Stimulated activated CD8-positive, alpha-beta memory T cell treated with anti-CD3 and anti-CD28 coated beads, Interleukin-12 subunit alpha, Interleukin-12 subunit beta, amount 100 ng/mL, for 4 hours (primary cell): ENCODE data around the gene CEP152.
"Not testable (repeated sequence)": the region's sequence is repeated elsewhere in the genome, so short reads cannot be mapped to it uniquely, and the experiment has no call there.

Experiments used
- DNase-seq: peaks from one replicate; pipeline ENCODE4 v3.0.0-alpha.2; 2020; ENCODE audit warnings: low read depth

Gene CEP152, protein sequence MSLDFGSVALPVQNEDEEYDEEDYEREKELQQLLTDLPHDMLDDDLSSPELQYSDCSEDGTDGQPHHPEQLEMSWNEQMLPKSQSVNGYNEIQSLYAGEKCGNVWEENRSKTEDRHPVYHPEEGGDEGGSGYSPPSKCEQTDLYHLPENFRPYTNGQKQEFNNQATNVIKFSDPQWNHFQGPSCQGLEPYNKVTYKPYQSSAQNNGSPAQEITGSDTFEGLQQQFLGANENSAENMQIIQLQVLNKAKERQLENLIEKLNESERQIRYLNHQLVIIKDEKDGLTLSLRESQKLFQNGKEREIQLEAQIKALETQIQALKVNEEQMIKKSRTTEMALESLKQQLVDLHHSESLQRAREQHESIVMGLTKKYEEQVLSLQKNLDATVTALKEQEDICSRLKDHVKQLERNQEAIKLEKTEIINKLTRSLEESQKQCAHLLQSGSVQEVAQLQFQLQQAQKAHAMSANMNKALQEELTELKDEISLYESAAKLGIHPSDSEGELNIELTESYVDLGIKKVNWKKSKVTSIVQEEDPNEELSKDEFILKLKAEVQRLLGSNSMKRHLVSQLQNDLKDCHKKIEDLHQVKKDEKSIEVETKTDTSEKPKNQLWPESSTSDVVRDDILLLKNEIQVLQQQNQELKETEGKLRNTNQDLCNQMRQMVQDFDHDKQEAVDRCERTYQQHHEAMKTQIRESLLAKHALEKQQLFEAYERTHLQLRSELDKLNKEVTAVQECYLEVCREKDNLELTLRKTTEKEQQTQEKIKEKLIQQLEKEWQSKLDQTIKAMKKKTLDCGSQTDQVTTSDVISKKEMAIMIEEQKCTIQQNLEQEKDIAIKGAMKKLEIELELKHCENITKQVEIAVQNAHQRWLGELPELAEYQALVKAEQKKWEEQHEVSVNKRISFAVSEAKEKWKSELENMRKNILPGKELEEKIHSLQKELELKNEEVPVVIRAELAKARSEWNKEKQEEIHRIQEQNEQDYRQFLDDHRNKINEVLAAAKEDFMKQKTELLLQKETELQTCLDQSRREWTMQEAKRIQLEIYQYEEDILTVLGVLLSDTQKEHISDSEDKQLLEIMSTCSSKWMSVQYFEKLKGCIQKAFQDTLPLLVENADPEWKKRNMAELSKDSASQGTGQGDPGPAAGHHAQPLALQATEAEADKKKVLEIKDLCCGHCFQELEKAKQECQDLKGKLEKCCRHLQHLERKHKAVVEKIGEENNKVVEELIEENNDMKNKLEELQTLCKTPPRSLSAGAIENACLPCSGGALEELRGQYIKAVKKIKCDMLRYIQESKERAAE (N-terminal part only)

DNA sequence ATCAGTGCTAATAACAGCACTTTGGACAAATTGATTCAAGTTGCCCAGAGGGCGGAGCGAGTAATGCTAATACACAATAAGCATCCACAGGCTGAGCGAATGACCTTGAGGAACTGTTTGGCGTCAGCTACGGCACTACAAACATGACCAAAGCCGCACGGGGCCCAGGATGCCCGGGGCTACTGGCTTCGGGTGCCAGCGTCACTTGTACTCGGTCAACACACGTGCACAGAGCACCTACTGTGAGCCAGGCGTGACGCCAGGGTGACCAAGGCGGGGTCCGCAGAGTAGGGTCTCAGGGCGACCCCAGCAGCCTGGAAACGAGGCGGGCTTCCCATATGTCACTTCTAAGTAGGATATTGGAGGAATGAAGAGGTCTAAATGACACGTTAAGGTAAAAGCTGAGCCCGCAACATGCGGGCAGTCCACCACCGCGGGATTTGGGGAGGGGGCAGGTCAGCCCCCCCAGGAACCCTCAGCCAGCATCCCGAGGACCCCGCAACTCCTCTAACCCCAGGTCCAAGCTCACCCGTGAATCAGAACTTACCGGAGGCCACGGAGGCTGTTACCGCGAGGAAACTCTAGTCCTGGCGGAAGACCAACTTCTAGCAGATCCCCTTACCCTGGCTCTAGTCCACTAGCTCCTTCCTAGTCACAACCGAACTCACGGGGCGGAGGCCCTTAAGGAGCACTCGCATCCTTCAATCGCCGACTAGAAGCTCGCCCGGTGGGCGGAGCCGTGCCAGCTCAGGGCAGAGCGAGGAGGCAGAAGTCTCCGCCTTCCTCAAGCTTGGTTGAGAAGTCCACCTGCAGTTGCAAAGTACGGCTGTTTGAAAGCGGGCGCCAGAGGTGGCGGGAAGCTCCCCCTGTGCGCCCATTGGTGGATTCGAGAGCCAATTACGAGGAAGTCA is at the start of gene CEP152:
TSS of gene CEP152 (minus strand) at position 656 of the 911 bp plus-strand sequence. CDS start 5,420 bp downstream, outside the sequence.
- DNase-seq = peak; percentile 94

DNA sequence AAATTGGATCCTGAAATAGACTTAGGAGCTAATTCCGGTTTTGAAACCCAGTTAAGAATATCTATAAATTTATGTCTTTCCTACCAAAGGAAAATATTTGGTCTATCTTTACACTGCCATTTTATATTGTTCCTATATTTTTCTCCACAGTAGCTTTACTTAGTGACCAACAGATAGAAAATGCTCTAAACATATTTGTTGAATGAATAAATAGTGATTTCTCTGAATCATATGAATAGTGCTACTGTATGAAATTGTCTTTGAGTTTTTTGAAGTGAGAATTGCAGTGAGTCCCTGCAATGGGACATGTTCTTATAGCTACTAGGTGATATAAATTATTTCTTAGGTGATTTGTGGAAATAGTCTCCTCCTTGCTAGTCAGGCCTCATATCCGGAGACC is 48.6 kb upstream of the CEP152 start:
- DNase-seq = no peak

DNA sequence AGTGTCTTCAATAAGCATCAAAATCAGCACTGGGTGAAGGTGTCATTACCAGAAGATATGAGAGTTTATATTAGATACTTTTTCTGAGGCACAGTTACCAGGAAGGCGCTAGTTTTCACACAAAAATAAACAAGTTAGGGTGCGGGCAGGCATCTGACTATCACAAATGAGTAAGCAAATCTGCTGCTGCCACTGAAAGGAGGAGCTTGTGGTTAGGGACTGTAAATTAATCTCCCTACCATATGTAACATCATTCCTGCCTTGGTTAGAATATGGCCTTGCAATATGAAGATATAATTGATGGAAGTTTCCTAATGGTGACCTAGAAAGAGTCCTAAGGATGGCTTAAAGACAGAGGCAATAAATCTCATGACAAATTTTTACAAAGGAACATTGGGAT is 47.5 kb upstream of the CEP152 start:
- DNase-seq = no peak

DNA sequence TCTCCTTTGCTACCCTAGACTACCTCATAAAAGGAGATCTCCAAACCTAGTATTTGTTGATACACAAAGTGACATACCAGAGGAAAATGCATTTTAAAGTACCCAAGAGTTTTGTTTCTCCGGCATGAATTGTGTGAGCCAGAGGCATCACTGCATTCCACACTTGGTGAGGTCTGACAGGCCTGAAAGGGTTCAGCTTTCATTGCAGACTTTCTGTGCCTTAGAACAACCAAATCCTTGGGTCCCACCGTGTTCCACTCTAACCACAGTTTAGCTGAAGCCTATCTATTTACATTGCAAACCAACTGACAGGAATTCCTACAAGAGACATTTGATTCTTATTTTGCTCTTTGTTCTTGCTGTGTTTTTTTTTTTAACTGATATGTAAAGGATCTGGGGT is 46.1 kb upstream of the CEP152 start:
- DNase-seq = no peak

DNA sequence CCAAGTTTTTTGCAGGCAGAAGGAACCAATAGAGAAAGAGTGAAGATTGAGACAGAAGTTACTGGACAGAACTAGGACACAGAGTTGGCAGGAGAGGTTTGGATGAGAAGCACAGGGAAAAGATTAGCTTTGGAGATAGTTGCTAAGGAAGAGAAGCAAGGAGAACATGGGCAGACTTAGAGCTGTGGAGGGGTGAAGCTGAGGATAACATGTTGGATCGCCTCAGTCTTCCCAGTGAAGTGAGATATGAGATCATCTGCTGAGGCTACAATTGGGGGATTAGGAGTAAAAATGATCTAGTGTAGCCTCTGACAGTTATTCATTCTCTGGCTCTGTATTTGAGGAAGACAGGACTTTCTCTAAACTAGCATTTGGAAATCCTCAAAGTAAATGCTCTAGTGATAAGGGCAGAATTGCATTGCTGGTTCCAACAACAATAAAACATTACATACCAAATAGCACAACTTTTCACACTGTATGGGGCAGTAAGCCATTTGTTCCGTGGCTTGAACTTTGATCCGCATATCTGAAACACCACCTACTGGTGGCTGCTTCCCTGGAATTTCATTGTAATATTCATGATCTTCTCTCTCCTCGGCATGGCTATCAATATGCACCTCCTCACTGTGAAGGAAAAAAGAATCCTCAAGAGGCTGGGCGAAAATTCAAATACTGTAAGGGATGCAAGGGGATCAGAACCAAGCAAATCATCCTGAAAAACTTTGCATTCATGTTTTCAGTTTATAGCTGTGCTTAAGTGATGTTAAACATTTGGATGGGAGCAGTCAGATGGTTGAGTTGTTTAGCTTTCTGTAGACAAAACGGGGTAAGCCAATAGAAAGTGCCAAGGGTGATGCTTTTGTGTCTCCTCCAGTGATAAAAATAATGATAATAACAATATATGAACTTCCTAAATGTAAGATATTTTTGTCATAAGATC is 44.9 kb upstream of the CEP152 start:
- no peak for DNase-seq

DNA sequence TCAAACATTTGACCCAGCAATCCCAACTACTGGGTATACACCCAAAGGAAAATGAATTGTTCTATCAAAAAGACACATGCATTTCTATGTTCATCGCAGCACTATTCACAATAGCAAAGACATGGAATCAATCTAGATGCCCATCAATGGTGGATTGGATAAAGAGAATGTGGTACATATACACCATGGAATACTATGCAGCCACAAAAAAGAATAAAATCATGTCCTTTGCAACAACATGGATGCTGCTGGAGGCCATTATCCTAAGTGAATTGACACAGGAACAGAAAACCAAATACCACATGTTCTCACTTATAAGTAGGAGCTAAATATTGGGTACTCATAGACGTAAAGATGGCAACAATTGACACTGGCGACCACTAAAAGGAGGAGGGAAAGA is 43.6 kb upstream of the CEP152 start:
- DNase-seq = not testable (repeated sequence)

DNA sequence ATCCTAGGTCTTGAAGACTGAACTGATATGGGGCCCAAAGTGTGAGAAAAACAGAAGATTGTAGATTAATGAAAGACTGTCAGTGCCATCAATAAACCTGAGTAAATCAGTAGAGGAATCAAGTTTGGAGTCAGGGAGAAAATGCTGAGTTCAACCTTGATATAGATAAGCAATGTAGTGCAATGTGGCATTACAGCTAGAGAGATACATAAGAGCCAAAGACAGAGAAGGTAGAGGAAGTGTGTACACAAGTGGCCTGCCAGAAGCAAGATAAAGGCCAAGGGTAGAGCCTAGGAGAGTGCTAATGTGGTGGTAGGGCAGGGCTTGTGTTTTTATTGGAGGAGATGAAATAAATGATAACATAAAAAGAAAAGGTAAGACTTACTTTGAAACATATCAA is 41.1 kb upstream of the CEP152 start:
- no peak for DNase-seq

DNA sequence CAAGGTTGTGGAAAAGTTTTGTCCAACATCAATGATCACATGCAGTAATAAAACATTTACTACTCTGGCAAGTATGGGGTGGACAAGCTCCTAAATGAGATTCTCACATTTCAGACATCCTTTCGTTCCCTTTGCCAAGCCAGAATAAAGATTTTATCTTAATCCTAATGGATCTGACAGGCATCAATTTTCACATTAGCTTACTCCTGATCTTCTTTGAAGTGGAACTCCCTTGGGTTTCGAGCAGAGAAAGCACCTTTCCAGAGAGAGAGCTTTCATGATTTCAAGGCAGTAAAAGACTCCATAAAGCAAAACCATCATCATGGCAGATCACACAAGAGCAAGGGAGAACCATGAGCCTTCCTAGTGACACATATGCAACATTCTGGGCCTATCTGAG is 39.8 kb upstream of the CEP152 start:
- no peak for DNase-seq

DNA sequence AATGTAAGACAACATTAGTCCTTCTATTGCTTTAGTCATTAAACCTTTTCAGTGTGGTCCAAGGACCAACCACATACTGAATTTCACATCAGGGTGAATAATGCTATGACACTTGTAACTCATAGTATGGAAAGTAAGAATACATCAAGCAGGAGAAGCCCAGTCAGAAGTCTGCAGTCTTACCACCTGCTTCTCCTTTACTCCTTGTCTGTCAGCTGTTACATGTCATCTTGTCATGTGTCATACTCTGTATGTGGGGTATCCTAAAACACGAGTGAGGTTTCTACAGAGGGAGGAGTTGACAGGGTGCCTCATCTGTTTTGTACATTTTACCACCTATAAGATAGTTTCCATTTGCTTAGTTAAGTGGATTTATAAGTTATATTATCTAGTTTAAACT is 34.3 kb upstream of the CEP152 start:
- no peak for DNase-seq

DNA sequence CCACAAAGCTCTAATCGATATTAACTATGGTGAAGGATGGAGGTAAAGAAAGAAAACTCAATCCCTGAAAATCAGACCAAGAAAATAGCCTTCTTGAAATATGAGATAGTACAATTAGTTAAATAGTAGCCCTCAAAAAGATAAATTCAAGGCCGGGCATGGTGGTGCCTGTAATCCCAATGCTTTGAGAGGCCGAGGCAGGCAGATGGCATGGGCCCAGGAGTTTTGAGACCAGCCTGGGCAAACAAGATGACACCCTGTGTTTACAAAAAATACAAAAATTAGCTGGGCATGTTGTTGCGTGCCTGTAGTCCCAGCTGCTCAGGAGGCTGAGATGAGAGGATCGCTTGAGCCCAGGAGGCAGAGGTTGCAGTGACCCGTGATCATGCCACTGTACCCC is 31.6 kb upstream of the CEP152 start:
- DNase-seq = no peak

DNA sequence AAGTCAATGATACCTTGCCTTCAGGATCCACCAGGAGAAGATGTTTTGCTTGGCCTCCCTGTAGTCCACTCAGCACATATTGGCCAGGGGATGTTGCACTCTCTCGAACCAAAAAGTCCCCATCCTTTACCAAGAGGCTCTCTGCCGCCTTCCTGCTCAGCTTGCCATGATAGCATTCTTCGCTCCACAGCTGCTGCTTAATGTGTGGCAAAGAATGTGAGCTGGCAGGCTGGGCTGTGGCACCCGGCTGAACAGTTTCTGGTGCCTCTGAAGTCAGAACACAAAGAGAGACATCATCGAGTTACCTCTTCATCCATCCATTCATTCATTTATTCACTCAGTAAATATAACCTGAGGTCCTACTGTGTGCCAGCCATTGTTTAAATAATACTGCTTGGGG is 23.9 kb upstream of the CEP152 start:
- no peak for DNase-seq

DNA sequence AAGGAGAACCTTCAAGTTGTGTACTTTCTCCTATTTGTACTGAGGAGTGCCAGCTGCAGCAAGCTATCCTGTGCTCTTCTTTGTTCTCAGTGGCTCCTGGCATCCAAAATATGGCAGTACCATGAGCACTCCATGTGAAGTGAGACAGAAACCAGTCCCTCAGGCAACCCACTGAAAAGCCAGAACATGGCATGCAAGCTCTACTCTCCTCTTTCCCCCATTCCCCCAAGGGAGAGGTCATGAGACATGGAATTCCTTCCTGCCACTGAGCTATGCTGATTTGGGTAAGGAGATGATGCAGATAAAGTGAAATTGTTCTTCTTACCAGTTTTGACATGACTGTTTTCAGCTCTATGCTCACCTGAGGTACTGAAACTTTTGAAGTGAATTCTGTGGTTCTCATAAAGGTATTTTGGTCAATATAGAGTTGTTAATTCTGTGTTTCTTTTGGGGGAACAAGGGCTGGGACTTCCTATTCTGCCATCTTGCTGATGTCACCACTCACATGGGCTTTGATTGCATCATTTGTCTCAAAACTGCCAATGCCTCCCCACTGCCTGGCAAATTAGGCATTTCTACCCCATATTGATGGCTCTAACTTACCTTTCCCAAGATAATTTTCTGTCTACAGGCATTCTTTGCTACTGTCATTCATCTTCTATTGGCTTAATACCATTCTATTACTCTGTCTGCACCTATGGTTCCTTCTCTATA is 22.8 kb upstream of the CEP152 start:
- DNase-seq = no peak

DNA sequence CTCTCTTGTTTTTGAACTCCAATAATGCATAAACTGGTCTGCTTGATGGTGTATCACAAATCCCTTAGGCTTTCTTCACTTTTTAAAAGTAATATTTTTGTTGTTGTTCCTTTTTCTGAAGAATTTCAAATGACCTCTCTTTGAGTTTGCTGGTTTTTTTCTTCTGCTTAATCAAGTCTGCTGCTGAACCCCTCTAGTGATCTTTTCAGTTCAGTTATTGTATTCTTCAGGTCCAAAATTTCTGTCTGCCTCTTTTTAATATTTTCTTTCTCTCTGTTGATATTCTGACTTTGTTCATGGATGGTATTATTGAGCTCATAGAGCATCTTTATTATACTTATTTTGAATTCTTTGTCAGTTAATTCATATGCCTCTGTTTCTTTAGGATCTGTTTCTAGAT is 21.8 kb upstream of the CEP152 start:
- DNase-seq = no peak

DNA sequence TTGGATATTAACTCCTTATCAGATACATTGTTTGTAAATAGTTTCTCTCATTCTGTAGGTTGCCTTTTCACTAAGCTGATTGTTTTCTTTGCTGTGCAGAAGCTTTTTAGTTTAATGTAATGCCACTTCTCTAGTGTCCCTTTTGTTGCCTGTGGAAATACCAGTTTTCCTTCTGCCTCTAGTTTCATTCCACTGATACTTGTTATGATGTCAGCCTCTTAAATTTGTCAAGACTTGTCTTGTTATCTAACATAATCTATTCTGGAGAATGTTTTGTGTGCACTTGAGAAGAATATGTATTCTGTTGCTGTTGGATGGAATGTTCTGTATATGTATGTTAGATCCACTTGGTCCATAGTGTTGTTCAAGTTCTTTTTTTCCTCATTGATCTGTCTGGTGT is 18.0 kb upstream of the CEP152 start:
- no peak for DNase-seq

DNA sequence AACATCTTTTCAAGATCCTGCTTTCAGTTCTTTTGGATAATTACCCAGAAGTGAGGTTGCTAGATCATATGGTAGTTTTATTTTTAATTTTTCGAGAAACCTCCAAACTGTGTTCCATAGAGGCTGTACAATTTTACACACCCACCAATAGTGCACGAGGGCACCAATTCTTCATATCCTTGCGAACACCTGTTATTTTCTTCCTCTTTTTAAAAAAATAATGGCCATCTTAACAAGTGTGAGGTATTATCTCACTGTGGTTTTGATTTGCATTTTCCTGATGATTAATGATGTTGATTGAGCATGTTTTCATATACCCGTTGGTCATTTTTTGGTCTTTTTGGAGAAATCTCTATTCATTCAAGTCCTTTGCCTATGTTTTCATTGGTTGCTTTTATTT is 17.6 kb upstream of the CEP152 start:
- no peak for DNase-seq

DNA sequence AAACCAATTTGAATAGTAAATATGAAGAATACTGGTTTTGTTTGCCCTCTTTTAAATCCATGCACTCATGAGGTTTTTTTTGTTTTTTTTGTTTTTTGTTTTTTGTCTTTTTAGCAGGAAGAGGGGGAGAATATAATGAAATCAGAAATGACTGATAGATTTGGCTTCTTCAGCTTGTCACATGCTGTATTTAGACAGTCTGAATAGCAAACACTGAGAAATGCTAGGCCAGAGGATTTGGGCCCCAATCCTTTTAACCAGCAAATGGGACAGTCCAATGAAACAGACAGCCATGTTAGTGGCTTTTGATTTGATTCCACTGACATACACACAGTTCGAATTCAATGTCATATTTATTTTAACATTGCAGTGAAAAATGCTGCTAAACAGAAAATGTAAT is 14.2 kb upstream of the CEP152 start:
- DNase-seq = no peak

DNA sequence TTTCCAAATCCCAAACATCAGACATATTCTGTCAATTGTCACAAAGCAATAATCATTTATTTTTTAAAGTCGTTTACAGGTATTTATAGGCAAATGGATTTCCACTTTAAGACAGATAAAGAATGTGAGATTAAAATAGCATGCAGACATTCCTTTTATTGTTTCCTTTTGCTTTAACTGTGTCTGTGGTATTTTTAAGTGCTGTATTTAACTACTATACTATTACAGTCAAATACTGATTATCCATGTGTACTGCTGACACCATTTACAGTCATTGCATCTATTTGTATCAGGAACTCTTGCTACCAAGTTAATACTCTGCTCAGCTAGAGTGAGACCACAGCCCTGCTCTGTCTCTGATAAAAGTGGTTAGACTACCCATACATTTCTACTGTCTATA is 12.8 kb upstream of the CEP152 start:
- no peak for DNase-seq

DNA sequence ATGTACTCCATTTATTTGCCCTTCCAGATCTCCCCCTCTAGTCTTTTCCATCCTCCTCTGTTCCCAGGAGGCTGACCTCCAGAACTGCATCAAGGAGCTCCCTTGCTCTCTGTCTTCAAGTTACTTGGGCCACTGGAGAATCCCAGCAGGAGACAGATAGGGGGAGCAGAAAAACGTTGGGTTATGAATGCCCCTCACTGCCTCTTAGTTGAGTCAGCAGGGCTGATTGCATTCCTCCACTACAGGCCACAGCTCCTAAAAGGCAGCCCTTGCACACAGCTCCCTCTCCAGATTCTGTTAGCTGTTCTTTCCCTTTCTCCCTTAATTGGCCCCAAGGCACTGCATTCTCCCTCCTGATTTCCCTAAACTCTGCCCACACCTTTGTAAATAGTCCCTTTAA is 12.4 kb upstream of the CEP152 start:
- DNase-seq = no peak

DNA sequence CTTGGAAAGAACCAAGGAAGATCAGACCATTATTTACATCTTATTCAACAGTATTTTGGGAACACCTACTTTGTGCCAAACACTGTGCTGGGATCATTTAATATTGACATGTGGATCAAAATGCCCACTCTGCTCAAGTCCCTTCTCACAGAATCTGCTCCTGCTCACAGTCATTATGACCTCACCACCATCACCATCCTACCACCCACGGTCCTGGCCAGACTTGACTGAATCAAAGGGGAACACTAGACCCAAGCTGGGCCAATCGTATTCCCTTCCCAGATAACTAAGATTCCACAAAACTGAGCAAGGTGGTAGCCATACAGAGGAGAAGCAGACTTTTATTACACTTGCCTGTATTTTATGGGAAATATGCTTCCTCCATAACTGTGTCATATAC is 3.4 kb upstream of the CEP152 start:
- DNase-seq = no peak
